ENCODE measurements around the gene SPRED2.

SPRED2 gene

GRCh38 chr2:65313954-65314256 lies 118.5 kb downstream of the SPRED2 start:
- DNase-seq (ENCODE audit: low read depth in 3 of 3, low spot score in 1 of 3), result no peak

- no peak for DNase-seq (ENCODE audit: low read depth in 3 of 3, low spot score in 1 of 3)
Observed at GRCh38 chr2:65313126-65313953, 119.1 kb downstream of the SPRED2 start.

DNA sequence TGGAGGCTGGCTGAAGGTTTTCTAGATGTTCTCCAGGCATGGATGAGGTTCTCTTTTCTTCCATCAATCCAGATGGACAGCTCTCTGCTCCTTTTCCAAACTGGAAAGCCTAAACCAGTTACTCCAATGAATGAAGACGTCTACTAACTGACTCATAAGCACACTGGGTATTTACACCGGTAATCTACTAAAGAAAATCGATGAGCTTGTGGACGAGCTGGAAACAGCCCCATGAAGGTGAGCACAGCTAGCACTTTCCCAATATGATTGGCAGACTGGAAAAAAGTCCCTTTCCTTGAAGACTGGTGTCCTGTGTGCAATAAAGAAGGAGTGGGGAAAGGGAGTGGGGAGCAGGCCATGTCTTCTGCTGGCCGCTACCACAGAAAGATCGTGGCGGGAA lies 120.8 kb downstream of the SPRED2 start:
- no peak for DNase-seq (ENCODE audit: low read depth in 3 of 3, low spot score in 1 of 3)

GRCh38 chr2:65311049-65311448 lies 121.3 kb downstream of the SPRED2 start:
- no peak for DNase-seq (ENCODE audit: low read depth in 3 of 3, low spot score in 1 of 3)

GRCh38 chr2:65309699-65310098 lies 122.7 kb downstream of the SPRED2 start:
- no peak for DNase-seq (ENCODE audit: low read depth in 3 of 3, low spot score in 1 of 3)

GRCh38 chr2:65305934-65306333 lies 126.5 kb downstream of the SPRED2 start:
- DNase-seq (ENCODE audit: low read depth in 3 of 3, low spot score in 1 of 3), result no peak

- peak; percentile 31 to 58 (median 37) for DNase-seq (ENCODE audit: low read depth in 3 of 3, low spot score in 1 of 3)
Observed at GRCh38 chr2:65300761-65301711, 131.4 kb downstream of the SPRED2 start.

DNA sequence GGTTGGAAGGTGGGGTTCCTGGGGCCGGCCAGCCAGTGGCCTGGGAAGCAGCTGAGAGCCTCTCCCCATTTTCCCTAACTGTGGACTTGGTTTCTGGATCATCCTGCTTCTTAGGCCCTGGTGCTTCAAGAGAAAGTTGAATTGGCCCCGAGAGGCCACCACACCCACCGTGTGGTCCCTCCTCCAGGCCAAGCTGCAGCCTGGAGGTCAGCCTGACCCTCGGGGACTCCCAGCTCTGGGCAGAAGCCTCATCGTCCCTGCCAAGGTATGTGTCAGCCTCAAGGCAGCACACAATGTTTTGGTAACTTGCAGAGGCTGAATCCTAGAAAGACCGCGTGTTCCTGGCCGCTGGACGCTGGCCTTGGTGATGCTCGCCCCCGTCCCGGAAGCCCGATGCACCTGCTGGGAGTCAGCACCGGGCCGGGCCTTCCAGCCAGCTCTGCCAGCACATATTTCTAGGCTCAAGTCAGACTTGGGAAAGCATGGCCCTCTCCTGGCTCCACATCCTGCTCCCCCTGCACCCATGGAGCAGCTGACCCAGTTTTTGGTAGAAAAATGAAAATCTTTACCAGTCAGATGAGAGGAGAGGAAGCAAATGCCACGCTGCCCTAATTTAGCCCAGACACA lies 132.2 kb downstream of the SPRED2 start:
- DNase-seq (ENCODE audit: low read depth in 3 of 3, low spot score in 1 of 3), result no peak

- peak in 1 of 3 donors; percentile 21 for DNase-seq (ENCODE audit: low read depth in 3 of 3, low spot score in 1 of 3)
Observed at GRCh38 chr2:65299246-65299645, 133.2 kb downstream of the SPRED2 start.

GRCh38 chr2:65298089-65298488 lies 134.3 kb downstream of the SPRED2 start:
- no peak for DNase-seq (ENCODE audit: low read depth in 3 of 3, low spot score in 1 of 3)

GRCh38 chr2:65297544-65297943 lies 134.9 kb downstream of the SPRED2 start:
- no peak for DNase-seq (ENCODE audit: low read depth in 3 of 3, low spot score in 1 of 3)

- DNase-seq (ENCODE audit: low read depth in 3 of 3, low spot score in 1 of 3), result no peak
Observed at GRCh38 chr2:65296971-65297370, 135.4 kb downstream of the SPRED2 start.

DNA sequence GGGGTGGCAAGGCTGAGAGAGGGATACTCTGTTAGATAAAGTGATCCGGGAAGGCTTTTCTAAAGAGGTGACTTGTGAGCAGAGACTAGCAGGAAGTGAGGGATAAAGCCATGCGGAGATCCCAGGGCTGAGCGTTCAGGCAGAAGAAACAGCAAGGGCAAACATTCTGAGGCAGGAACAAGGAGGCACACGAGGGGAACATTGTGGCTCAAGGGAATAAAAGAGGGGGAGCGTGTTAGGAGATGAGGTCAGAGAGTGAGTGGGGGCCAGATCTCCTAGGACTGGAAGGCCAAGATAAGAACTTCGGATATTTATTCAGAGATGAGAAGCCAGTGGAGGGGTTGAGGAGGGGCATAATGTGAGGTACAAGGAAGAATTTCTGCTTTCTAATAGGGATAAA lies 137.7 kb downstream of the SPRED2 start:
- no peak for DNase-seq (ENCODE audit: low read depth in 3 of 3, low spot score in 1 of 3)

- no peak for DNase-seq (ENCODE audit: low read depth in 3 of 3, low spot score in 1 of 3)
Observed at GRCh38 chr2:65294136-65294535, 138.3 kb downstream of the SPRED2 start.

DNA sequence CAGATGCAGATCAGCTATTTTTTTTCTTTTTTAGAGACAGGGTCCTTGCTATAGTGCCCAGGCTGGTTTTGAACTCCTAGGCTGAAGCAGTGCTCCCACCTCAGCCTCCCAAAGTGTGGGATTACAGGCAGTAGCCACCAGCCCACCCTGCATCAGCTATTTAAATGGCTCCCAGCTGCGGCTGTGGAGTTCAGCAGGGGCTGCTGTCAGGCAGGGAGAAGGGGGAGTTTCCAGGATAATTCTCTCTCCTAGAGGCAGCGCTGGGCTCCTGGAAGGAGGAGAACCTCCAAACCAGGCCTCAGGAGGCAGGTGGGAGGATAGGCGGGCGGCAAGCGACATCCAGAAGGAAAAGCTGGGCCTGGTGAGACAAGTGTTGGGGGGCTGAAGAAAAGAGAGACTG lies 139.0 kb downstream of the SPRED2 start:
- no peak for DNase-seq (ENCODE audit: low read depth in 3 of 3, low spot score in 1 of 3)

DNA sequence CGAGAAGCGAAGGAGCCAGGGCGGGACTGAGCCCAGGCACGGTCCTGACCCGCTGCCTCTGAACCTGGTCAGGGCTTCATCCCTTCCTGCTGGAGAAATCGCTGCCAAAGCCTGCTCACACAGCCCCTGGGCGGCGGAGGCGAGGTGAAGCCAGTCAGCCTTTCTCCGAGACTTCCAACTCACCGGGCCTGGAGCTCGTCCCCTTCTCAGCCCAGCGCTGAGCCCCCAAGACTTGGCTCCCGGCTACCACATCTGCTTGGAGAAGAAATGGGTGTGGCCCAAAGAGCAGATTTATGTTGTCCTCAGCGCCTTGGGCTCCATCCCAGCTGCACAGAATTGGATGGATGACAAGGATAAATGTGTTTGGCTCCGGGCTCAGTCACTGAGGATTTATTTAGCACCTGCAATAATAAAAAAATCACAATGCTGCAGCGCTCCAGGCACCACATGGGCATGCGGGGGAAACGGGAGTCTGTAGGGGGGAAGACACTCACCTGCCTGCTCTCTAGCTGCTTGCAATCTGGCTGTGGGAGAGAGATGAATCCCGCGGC lies 139.9 kb downstream of the SPRED2 start:
- DNase-seq (ENCODE audit: low read depth in 3 of 3, low spot score in 1 of 3), result no peak

DNA sequence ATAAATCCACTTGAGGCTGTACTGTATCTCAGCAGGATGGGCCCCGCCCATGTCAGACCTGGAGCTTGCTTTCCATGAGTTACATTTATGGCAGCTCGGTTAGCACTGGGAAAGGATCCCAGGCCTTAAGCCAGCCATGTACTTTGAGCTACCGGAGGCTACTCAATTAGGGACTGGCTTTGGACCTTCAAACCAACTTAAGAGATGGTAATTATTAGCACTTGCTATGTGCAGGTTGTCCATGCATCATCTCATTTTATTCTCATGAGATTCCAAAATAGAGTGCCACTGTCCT lies 140.3 kb downstream of the SPRED2 start:
- no peak for DNase-seq (ENCODE audit: low read depth in 3 of 3, low spot score in 1 of 3)

DNA sequence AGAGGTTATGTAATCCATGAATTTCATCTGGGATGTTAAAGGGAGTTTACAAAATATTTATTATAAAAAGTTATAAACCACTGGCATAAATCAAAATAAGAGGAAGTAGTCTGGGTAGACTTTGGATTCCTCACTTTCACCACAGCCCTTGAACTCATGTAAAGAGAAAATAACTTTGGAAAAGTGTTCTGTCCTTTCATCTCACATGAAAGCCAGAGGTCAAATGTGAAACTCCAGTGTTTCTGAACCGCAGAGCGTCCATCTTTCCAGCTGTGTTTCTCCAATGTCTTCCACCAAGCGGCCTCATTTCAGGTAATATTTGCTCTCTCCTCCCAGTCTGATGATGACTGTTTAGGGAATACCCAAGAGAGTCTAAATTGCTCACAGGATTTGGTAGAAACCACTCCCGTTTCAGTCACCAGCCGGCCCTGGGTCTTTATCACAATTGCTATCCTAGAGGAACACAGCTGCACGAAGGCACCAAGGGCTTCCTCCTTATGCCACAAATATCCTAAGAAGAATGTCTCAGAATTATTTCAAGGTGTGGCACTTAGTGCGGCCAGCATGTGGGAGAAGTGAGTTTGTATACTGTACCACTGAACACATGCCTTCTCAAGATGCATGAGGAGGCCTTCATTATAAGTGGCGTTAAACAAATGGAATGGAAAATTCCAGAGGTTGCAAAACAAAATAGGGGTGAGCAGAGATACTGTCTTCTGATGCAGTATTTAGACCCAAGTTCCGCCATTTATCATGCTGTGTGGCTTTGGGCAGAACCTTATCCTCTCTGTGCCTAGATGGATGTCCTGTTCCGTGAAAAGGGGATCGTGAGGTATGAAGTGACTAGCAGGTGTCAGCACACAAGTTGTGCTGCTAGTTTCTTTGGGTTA lies 140.9 kb downstream of the SPRED2 start:
- no peak for DNase-seq (ENCODE audit: low read depth in 3 of 3, low spot score in 1 of 3)

DNA sequence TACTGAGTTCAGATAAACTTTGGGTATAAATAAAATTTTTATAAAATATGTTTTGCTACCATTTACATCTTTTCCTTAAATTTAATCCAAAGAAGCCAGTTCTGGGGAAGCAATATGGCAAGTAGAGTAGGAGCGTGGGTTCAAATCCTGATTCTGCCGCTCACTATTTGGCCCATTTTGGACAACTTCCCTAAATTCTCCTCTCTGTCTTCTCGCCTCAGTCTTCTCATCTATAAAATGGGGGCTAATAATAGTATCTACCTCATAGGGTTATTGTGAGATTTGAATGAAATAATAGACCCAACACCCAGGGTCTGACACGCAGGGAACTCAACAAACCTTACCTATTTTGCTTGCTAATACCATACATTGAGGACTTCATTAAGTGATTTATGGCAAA lies 145.0 kb downstream of the SPRED2 start:
- no peak for DNase-seq (ENCODE audit: low read depth in 3 of 3, low spot score in 1 of 3)

GRCh38 chr2:65282477-65283053 lies 149.8 kb downstream of the SPRED2 start:
- no peak for DNase-seq (ENCODE audit: low read depth in 3 of 3, low spot score in 1 of 3)
